HG02884 (cell line): ENCODE measurements around the gene ATP6V0A4.
A peak's percentile ranks its signal among the peaks of the same experiment; 100 is the strongest.
"Not testable (repeated sequence)": the region's sequence is repeated elsewhere in the genome, so short reads cannot be mapped to it uniquely, and the experiment has no call there.

Experiments used
- ATAC-seq: cut with Tn5 transposase; IDR thresholded peaks from one replicate; pipeline ENCODE4 v1.9.1; 2021; ENCODE audit warnings: mild to moderate bottlenecking, moderate library complexity; ENCODE audit not compliant: unreplicated experiment

ATP6V0A4 gene

DNA sequence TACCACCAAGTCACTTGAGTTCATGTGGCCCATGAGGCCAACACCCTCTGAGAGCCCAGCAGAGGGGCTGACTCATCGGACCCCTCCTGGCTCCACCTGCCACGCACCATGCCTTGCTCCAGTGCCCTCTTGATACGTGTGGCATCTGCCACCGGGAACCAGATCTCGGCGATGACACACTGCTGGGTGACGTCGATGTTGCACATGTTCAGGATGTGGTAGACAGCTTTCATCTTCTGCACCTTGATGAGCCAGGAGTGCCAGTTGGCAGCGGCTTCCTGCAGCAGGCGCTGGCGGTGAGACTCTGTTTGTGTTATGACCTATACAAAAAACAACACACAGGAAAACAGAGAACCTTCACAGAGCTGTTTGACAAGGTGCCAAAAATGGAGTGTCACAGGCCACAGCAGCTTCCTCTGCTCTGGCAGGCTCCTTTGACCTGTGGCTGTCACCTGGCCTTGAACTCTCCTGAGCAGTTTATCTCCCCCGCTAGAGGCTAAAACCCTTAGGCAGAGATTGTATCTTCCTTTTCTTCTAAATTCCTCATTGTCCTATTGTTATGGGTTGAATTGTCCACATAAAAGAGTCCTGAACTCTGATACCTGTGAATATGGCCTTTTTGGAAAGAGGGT lies 45.4 kb downstream of the ATP6V0A4 start:
- ATAC-seq: peak; percentile 47

DNA sequence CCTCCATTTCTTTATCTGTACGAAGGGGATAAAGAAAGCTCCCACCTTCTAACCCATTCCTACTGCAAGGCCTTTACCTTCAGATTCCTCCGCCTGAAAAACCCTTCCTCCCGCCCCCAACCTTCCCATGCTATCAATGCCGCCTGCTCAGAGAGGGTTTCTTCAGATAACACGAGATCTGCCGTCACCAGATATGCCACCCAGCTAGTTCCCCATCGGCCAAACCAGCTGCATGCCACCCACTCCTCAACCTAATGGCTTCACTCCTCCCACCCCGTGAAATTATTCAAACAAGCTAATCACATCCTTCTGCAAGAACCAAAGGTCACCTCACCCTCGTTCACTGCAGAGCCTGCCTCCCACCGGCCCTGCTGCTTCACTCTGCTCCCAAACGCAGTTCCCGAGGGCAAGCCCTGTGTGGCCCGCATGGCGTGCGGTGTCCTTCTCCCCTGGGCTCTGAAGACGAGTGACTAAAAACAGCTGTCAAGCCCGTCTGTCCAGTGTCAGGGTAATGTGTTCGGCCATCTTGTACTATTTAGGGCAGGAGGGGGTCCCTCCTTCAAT lies 47.0 kb downstream of the ATP6V0A4 start:
- no peak for ATAC-seq

DNA sequence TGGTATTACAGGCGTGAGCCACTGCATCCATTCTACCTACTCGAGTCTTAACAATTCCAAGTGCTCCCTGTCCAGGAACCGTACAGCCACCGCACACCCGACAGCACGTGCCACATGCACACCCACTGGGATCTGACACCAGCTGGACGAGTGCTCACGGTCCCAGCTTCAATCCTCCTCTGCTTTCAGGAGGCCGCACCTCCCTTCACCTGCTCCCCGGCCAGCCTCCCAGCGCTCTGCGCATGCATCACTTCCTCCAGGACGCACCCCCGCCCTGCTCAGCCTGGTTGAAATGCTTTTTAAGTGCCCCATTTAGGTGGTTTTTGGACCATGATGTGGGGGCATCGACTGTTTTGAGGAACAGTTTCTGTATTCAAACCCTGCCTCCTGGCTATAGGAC lies 47.5 kb downstream of the ATP6V0A4 start:
- ATAC-seq: no peak

DNA sequence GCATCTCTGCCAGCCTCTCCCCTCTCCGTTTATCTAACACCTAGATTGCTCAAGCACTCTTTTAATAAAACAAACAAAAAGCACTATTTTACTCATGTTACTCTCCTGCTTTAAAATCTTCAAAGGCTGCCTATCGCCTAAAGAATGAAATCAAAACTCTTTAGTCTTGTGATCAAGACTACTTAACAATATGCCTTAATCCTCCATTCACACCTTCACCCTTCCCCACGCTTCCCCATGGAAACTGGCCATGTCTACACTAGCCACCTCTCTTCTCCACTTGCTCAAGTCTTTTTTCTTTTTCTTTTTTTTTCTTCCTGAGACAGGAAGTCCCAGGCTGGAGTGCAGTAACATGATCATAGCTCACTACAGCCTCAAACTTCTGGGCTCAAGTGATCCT lies 48.0 kb downstream of the ATP6V0A4 start:
- no peak for ATAC-seq

DNA sequence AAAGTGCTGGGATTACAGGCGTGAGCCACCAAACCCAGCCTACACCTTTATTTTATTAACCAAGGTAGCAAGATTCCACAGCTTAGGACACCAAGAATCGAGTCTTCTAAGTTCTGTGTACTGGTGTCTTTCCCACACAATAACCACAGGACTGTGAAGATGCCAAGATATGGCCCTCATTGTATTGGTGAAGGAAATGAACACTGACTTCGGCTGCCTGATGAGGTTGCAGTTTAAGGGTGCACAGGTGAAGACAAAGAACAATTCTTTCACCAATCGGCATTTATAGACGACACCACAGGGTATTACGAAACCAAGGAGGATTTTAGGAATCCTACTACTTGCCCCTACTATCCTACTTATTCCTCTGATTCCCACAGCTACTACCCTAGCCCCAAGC lies 49.3 kb downstream of the ATP6V0A4 start:
- no peak for ATAC-seq

DNA sequence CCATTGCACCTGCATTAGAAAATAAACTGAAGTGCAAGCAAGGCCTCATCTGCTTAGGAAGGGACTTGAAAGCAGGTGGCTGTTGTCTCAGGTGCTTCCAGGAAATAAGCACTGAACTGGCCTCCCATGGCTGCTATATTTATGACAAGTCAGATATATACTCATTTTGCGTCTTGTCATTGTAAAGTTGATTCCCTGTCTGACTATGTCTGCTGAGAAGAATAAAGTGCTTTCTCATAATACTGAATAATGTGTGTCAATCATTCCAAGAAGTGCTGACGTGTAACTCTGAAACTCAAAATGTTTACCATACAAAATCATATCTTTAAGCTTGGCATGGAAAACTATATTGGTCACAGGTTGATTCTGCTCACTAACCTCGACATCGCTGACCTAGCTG lies 51.9 kb downstream of the ATP6V0A4 start:
- no peak for ATAC-seq

DNA sequence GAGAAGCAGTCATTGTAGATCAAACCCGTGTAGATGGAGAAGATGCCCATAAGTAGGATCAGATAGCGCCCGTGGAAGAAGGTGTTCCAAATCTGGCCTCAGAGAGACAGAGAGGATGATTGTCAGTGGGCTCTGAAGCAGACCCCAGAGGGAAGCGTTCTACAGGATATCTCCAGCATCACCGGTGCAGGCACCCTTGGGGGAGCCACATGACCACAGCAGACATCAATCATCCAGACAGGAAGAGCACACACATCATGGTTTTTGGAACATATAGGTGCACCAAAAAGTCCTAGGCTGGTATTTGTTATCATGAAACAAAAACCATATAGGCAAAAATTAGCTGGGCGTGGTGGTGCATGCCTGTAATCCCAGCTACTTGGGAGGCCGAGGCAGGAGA lies 52.8 kb downstream of the ATP6V0A4 start:
- no peak for ATAC-seq

DNA sequence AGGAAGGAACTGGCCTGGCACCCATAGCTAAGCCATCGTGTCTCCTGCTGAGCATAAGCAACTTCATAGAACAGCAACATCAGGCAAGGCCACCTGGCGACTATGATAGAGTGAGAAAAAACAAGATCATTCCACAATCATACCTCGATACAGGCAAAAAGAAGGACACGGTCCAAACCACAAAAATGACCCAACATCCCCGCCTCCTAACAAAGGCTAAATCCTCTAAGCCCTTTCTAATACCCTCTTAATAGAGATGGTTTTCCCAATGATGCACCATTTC lies 56.6 kb downstream of the ATP6V0A4 start:
- ATAC-seq: no peak

DNA sequence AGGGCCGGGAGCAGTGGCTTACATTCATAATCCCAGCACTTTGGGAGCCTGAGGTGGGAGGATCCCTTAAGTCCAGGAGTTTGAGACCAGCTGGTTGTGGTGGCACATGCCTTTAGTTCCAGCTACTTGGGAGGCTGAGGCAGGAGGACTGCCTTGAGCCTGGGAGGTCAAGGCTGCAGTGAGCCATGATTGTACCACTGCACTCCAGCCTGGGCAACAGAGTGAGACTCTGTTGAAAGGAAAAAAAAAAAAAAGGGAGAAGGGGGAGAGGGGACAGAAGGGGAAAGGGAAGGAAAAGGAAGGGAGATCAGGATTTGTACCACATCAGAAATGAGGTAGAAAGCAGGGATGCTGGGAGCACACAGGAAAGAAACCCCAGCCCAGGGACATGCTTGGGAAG lies 58.1 kb downstream of the ATP6V0A4 start:
- ATAC-seq: no peak

DNA sequence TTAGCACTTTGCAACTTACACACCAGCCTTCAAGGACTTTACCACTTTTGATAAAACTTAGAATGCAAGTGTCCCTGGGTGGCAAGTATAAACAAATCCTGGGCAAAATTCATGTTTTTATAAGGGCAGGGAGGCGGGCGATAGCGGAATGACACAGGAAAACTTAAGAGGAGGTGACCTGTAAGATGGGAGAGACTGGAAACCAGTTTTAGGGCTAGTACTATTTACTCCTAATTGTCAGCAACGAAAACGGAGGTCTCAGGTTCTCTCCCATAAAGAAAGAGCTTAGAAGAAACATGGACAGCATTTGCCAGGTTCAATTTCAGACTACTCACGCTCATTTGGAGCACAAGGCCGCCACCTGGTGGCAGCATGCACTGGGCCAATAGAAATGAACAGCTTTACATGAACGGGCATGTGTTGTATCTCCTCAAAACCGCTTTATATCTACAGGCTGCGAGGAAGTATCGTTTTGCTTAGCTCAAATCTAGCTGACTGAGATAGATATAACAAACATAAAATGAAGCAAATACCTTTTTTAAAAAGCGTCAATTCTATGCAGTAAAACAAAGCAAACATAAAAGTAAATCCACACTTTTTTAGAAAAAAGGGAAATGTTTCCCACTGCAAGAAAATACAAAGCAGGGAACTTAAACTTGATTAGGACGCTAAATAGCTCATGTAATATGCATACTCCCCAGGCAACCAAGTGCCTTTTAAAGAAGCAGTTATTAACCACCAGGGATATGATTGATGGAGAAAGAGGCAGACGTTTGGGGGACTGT lies 59.3 kb downstream of the ATP6V0A4 start:
- peak; percentile 93 for ATAC-seq

DNA sequence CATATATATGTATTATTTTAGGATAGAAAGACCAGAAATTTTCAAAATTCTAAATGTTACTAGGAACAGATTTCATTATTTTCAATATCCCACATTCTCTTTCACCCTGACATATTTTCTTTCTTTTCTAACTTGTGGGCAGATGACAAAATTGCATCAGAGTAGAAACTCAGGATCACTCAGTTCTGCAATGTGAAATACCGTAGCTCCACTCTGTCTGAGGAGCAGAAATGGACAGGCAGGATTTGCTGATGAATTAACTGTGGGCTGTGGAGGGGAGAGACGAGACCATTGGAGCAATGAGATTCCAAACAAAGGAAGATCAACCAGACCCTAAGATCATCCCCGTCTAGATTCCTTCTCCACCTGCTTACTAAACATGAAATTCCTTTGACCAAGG lies 59.9 kb downstream of the ATP6V0A4 start:
- no peak for ATAC-seq

DNA sequence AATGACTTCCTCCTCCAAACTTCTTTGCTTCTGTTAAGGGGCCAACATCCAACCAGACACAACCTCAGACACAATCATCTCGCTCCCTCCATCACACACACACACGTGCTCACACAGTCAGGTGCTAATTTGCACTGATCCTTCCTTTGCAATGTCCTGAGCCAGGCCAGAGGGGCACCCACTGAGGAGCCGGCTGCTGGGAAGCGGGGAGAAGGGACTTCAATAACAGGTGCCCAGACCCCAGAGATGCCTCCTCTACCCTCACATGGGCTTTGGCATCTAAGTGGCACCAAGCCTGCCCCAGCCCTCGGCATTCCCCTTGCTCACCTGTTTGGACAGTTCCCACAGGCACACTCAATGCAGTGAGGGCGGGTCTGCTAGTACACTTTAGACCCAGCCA lies 62.6 kb downstream of the ATP6V0A4 start:
- ATAC-seq: no peak

DNA sequence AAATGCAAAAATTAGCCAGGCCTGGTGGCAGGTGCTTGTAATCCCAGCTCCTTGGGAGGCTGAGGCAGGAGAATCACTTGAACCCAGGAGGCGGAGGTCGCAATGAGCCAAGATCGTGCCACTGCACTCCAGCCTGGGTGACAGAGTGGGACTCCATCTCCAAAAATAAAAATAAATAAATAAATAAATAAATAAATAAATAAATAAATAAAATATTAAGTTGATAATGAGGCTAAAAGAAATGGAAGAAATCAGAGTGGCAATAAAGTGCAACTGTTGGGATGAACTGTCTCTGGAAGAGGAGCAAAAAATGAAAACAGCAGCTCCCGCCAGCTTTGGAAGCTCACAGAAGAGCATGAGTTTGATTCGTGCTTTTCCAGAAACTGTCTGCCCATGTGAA lies 66.3 kb downstream of the ATP6V0A4 start:
- ATAC-seq: not testable (repeated sequence)

DNA sequence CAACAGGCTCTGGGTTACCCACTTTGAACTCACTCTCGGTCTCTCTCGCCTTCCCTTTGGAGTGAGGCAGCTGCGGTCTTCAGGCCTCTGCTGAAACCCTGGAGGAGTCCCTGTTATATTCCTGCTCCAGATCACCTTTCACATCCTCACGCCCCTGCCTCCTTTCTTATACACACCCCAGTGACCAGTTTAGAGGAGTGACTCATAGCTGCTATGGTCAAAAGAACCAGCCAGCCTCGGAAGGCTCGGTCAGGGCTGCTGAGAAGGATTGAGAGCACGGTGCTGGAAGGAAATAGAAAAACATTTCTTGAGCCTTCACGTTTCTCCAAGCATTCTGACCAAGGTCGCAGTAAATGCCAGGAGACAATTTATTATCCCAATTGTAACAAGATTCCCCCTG lies 68.6 kb downstream of the ATP6V0A4 start:
- no peak for ATAC-seq

DNA sequence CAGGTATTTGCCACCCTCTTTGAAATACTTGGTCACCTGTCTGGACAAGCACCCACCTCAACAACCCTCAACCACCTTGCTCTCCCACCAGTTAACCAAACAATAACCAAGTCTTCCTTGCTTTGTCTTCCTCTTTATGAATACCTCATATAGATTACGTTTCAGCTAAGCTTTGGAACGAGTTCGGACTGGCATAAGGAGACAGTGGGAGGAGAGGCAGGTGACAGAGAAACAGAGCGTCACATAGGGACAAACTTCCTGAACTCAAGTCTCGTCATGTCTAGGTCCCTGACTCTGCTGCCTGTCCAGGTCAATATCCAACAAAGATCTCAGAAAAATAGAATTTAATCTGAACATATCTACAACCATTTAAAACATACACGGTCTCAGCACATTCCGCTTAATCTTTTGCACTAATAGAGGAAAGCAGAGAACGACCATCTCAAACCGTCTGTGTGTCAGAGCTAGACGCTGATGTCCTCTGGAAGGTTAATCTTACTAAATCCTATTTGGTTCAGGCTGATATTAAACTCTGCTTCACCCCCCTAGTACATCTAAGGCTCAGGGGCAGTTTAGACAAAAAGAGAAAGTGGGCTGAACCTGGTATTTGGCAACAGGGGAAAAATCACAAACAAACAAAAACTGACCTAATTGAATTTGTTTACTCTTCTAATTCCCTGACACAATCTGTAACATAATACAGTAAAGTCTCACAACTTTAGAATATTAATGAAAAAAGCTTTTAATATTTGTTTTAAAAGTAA lies 70.5 kb downstream of the ATP6V0A4 start:
- ATAC-seq: no peak

DNA sequence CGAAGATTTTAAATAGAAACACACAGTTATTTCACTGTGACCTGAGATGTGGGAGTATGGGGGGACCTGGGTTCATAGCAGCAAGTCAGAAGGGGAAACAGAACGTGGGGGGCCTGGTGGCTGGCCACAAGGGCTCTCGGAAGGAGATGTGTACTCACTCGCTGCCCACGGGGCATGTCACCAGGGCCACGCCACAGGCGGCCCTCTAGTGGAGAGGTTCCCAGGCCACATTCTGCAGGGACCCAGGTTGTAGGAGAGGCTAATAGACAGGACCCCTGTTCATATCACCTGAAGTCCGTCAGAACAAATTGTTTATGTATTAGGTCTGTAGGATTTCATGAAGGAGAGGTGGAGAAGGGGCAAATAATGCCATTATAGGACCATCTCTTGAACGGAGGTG lies 71.7 kb downstream of the ATP6V0A4 start:
- no peak for ATAC-seq

DNA sequence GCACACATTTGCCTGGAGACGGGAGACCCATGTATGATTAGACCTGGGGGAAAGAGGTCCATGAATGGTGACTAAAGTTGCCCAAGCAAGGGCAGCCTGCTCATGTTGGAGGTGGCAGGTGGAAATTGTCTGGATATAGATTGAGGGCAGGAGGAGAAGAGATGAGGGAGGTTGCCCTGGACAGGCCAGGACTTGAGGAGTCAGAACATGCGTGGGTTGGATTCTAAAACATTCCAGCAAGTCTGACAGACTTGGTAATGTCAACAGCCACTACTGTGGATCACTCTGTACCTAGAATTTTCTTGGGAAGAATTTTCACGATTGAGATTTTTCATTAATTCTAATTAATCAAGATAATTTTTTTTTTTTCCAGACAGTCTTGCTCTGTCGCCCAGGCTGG lies 77.7 kb downstream of the ATP6V0A4 start:
- no peak for ATAC-seq

DNA sequence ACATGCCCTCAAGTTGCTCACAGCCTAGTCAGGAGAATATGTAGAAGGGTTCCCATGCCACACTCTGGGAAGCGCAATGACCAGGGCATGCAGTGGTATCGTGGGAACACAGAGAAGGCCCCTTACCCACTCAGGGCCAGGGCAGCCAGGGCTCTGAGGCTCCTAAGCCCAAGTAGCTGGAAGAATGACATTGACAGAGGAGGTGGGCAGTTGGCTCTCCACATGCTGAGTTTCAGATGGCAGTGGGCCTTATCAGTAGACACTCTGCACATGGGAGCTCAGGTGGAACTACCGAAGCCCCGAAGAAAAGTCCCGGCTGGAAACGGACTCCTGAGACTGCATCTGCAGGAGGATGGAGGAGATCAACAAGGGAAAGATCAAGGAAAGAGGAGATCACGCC lies 81.1 kb downstream of the ATP6V0A4 start:
- ATAC-seq: no peak

DNA sequence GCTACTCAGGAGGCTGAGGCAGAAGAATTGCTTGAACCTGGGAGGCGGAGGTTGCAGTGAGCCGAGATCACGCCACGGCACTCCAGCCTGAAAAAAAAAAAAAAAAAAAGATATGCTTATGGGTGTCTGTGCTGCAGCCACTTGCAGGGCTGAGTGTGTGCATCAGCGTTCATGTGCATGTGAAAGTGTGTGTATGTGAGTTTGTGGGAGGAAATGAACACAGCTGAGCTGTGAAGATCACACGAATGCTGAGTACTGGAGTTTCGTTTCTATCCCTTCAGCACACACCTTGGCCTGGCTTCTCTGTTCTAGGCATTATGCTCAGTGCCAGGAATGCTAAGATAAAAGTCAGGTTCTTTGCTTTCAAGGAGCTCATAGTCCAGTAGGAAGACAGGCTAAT lies 84.8 kb downstream of the ATP6V0A4 start:
- ATAC-seq: no peak

DNA sequence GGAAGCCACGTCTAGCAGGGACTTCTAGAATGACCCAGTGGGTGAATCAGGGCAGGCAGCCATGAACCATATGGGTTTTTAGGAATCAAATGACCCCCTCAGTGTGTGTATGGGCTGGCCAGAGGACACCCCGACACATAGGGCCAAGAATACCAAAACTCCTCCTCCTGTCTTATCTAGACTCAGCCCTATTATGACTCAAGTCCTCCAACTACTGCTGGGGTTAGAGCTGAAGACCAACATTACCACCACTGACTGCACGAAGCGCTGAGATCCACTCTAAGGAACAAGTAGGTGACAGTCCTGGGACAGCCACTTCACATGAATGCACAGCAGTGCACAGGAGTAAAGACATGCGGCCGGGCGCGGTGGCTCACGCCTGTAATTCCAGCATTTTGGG lies 85.3 kb downstream of the ATP6V0A4 start:
- ATAC-seq: no peak

DNA sequence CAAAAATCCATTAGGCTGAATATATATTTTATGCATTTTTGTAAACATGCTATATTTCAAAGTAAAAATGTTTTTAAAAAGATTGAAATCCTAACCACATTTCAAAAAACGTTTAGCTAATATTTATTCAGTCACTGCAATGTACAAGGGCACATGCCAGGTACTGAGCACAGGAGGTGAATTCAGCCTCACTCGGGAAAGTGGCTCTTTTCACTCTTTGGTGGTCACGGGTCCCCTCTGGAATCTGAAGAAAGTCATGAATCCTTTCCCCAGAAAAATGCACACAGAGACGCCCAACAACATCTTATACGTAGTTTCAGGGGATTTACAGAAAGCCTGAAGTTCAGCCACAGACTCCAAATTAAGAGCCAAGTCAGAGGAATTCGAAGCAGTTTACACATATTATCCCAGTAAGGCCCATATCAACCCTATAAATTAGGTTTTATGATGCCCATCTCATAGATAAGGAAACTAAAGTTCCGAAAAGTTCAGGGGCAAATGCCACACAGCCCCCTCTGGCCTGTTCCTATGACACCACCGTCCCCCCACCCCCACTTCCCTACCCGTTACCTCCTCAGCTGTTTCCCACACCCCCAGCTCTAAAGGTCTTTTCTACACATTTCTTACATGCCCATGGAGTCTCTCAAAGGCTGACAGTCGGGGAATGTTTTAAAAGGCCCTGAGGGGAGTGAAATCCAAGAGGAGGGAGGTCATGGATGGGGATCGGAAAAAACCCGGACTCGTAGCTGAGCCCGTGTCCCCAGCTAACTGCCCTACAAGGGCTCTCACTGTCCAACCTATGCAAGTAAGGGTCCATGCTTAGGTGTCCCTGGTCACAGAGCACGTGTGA lies 87.2 kb downstream of the ATP6V0A4 start:
- no peak for ATAC-seq
